Measurements from ENCODE around the gene RPL37A.

GRCh38 chr2:216482640-216483039 is 16.0 kb upstream of the RPL37A start:
- TF ChIP-seq TBL1XR1 (IDR thresholded peaks at IDR 0.05; ENCODE audit: low read length in 2 of 2), result no peak
- no peak for TF ChIP-seq CHD2 (IDR thresholded peaks at IDR 0.05; ENCODE audit: low read depth, low read length)
- no peak for TF ChIP-seq SAP30 (IDR thresholded peaks at IDR 0.05; ENCODE audit: borderline replicate concordance, insufficient read depth, low read depth, low read length, poor library complexity, severe bottlenecking)
- no peak for TF ChIP-seq MAZ (CRISPR knock-in tag; conservative IDR thresholded peaks at IDR 0.05 in 1 of 2, IDR thresholded peaks at IDR 0.05 in 1 of 2)
- no peak for TF ChIP-seq ZNF707 (CRISPR knock-in tag; conservative IDR thresholded peaks at IDR 0.05)
- no peak for TF ChIP-seq MED1 (CRISPR knock-in tag; IDR thresholded peaks at IDR 0.05; ENCODE audit: borderline replicate concordance)
- no peak for TF ChIP-seq USF2 (CRISPR knock-in tag; IDR thresholded peaks at IDR 0.05)
